Measurements from ENCODE around the gene MIER2. TPM values are rescaled to one million over a fixed set of nuclear protein-coding genes. Genes with fewer than 3 reads are reported as not detected.

Gene MIER2
- total and polyA plus RNA-seq, 2 donors from 2014 or later = 18.4 to 23.4 TPM

DNA sequence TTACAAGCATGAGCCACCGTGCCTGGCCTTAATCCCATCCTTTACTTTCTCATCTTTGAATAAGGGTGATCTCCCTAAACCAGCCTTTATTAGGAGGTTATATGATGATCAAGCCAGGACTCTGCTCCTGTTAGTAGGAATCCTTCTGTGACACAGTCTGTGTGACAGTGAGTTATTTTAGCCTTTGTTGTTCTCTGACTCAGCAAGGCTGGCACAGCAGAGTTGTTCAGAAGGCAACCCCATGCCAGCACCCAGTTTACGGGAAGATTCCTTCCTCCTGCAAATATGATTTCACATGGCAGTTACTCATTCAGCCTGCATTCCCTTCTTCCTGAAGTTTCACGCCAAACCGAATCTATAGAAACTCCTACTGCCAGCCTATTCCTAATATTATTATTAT, 10.5 kb upstream of the MIER2 start:
- Histone ChIP-seq H3K36me3 (ENCODE audit: control insufficient read depth in 2 of 3, insufficient read depth in 3 of 3, low read length in 3 of 3) (no peaks in the 10 kb centered on the region), H3K9ac (ENCODE audit: low read length in 3 of 3) (no peak overlapping the region), H3K4me1 (ENCODE audit: control insufficient read depth in 2 of 3, insufficient read depth in 2 of 3, low read depth in 1 of 3, low read length in 3 of 3) (no peaks in the 10 kb centered on the region), H3K4me3 (ENCODE audit: low read length in 3 of 3) (no peak overlapping the region), H3K9me3 (ENCODE audit: control insufficient read depth in 2 of 3, insufficient read depth in 1 of 3, low read length in 3 of 3) (peaks cover 0 to 2% (median 0%) of the 10 kb centered on the region in 3 donors), H3K27ac (ENCODE audit: low read depth in 2 of 2, low read length in 2 of 2) (no peak overlapping the region), H3K27me3 (ENCODE audit: control insufficient read depth, insufficient read depth, low read length) (no peaks in the 10 kb centered on the region)
- DNase-seq (no peak), FAIRE-seq (no peak)
- no peak for TF ChIP-seq CTCF (IDR thresholded peaks at IDR 0.05; ENCODE audit: borderline replicate concordance, extremely low read depth, insufficient read depth)
- intact Hi-C loops (cut with DNase I) = no loop called here

GRCh38 chr19:351976-352625, 7.5 kb upstream of the MIER2 start:
- no peaks in the 10 kb centered on the region for H3K36me3 ChIP-seq (ENCODE audit: control insufficient read depth in 2 of 3, insufficient read depth in 3 of 3, low read length in 3 of 3)
- no peak overlapping the region for H3K27ac ChIP-seq (ENCODE audit: low read depth in 2 of 2, low read length in 2 of 2)
- no peaks in the 10 kb centered on the region for H3K4me1 ChIP-seq (ENCODE audit: control insufficient read depth in 2 of 3, insufficient read depth in 2 of 3, low read depth in 1 of 3, low read length in 3 of 3)
- no peaks in the 10 kb centered on the region for H3K27me3 ChIP-seq (ENCODE audit: control insufficient read depth, insufficient read depth, low read length)
- intact Hi-C loops (cut with DNase I) = no loop called here
- no peak for FAIRE-seq
- no peak overlapping the region for H3K9ac ChIP-seq (ENCODE audit: low read length in 3 of 3)
- H3K4me3 ChIP-seq (ENCODE audit: low read length in 3 of 3) = no peak overlapping the region
- H3K9me3 ChIP-seq (ENCODE audit: control insufficient read depth in 2 of 3, insufficient read depth in 1 of 3, low read length in 3 of 3) = peaks cover 0 to 2% (median 0%) of the 10 kb centered on the region in 3 donors
- DNase-seq = no peak
- TF ChIP-seq CTCF (IDR thresholded peaks at IDR 0.05; ENCODE audit: borderline replicate concordance, extremely low read depth, insufficient read depth) = no peak

DNA sequence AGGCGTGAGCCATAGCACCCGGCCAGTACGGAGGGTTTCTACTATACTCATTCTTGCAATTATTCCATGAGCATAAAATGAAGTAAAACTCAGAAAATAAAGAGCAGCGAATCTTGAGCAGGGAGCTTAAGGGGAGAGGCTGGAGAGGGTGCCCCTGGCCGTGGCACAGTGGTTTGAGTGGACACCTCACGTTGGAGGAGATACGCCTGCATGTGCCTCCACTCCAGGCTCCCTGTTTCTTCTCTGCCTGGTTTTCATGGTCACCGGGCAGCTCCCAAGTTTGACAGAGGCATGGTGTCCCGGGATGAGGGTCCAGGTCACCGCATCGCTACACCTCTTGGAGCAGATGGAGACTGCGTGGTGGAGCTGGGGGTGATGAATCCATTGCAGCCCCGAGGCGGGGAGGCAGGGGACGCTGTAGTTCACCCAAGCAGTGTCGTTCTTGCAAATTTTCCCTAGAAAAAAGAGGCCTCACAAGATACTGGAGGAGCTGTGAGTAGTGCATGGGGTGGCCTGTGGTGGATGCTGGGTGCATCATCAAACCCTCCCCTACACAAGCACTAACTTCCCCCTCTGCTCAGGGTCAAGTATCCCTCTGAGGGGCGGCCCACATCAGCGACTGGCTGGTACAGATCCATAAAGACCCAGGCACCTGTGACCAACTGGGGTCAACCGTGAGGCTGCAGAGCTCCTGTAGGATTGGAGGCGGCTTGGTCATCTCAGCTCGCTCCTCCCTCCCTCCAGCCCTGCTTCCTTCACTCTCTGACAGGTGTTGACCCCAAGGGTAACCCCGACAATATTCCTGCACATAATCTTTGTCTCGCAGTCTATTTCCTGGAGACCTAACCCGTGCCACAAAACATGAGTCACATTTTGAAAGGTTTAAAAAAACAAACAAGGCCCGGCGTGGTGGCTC, 3.6 kb upstream of the MIER2 start:
- DNase-seq = no peak

More for the DNA sequence above, 3.6 kb upstream of the MIER2 start:
- TF ChIP-seq CTCF (IDR thresholded peaks at IDR 0.05; ENCODE audit: borderline replicate concordance, extremely low read depth, insufficient read depth) = no peak
- peaks cover 0 to 5% (median 3%) of the 10 kb centered on the region in 3 donors for H3K4me1 ChIP-seq (ENCODE audit: control insufficient read depth in 2 of 3, insufficient read depth in 2 of 3, low read depth in 1 of 3, low read length in 3 of 3)
- H3K27ac ChIP-seq (ENCODE audit: low read depth in 2 of 2, low read length in 2 of 2) = no peak overlapping the region
- intact Hi-C loops (cut with DNase I) = no loop called here
- no peak overlapping the region for H3K4me3 ChIP-seq (ENCODE audit: low read length in 3 of 3)
- H3K36me3 ChIP-seq (ENCODE audit: control insufficient read depth in 2 of 3, insufficient read depth in 3 of 3, low read length in 3 of 3) = no peaks in the 10 kb centered on the region
- FAIRE-seq = no peak
- H3K27me3 ChIP-seq (ENCODE audit: control insufficient read depth, insufficient read depth, low read length) = no peaks in the 10 kb centered on the region
- H3K9me3 ChIP-seq (ENCODE audit: control insufficient read depth in 2 of 3, insufficient read depth in 1 of 3, low read length in 3 of 3) = no peaks in the 10 kb centered on the region
- no peak overlapping the region for H3K9ac ChIP-seq (ENCODE audit: low read length in 3 of 3)

All from kidney (tissue), 14 donors.